ENCODE results near the gene TRIM47.

The TRIM47 gene

DNA sequence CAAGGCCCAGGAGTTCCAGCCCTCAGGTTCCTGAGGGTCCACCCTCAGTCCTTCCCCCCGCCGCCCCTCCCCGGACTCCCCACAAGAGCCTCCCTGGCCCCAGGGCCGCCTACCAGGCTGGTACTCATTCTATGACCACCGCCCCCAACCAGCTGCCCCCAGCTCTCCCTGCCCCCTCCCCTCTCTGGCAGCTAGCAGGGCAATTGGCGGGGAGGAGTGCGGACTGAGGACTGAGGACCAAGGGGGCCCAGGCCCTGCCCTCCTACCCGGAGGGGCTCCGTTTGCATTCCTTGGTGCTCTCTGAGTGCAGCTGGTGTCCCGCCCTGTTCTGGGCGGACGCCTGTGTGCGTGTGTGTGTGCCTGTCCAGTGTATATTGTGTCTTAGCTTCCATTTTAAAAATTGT is 53.2 kb downstream of the TRIM47 start:
- H3K9me3 Mint-ChIP-seq = no peaks in the 10 kb centered on the region
- peaks cover 100% of the 10 kb centered on the region for H3K36me3 Mint-ChIP-seq (ENCODE audit: low read depth)
- no peaks in the 10 kb centered on the region for H3K27me3 Mint-ChIP-seq
- H3K4me1 Mint-ChIP-seq (ENCODE audit: low read depth) = peaks cover 4% of the 10 kb centered on the region
- peak overlapping the region; percentile 53 for H3K27ac Mint-ChIP-seq
- H3K4me3 Mint-ChIP-seq = no peak overlapping the region
- intact Hi-C loops (cut with micrococcal nuclease) = no loop called here

DNA sequence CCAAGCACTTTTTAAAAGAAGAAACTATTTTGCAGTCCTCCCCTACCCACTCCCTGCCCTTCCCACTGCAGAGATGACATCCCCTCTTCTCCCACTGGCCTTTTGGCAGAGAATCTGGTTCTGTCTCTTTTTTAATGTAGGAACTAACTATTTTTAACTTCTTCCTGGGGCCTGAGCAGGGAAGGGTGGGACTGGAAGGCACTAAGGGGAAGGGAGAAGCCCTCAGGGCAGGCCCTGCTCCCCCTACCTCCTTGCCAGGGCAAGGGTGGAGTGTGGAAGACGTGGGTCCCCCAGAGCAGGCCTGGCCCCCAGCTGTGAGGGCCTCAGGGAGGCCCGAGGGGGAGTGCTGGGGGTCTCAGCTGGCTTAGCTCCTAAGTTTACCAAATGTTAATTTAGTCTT is 53.7 kb downstream of the TRIM47 start:
- Mint-ChIP-seq H3K27ac (peak overlapping the region; percentile 53), H3K36me3 (ENCODE audit: low read depth) (peaks cover 100% of the 10 kb centered on the region)
- intact Hi-C loops (cut with micrococcal nuclease) = no loop called here

More for the DNA sequence above, 53.7 kb downstream of the TRIM47 start:
- peaks cover 4% of the 10 kb centered on the region for H3K4me1 Mint-ChIP-seq (ENCODE audit: low read depth)
- H3K9me3 Mint-ChIP-seq = no peaks in the 10 kb centered on the region
- H3K27me3 Mint-ChIP-seq = no peaks in the 10 kb centered on the region
- no peak overlapping the region for H3K4me3 Mint-ChIP-seq
